ENCODE data around the gene TANC1. TPM values are rescaled to one million over a fixed set of nuclear protein-coding genes. Genes with fewer than 3 reads are reported as not detected.

The TANC1 gene
- total RNA-seq, 4 donors from 2014 or later: 20.6 to 64.8 (median 31.5) TPM

DNA sequence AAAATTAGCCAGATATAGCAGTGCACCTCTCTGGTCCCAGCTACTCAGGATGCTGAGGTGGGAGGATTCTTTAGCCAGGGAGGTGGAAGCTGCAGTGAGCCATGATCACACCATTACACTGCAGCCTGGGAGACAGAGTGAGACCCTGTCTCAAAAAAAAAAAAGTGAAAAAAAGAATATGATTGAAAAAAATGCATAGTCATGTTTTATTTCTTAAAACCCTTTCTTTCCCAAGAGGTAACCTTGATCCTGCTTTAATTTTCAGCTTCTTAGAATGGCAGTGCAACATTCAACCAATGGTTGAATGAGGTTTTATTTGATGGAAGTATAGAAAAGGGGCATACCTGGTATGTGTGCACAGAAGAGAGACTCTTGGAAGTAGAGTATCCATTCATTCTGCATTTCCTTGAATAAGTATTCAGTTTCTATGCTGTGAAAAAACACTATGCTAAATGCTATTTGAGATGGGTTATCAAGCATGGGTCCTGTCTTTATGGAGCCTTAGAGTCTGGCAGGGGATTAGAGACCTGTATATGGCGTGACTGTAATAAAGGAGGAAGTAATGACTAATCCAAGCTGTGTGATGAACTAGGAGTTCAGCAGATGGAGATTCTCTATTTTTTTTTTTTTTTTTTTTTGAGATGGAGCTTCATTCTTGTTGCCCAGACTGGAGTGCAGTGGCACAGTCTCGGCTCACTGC is 171.8 kb downstream of the TANC1 start:
- TF ChIP-seq, protein P1, sequence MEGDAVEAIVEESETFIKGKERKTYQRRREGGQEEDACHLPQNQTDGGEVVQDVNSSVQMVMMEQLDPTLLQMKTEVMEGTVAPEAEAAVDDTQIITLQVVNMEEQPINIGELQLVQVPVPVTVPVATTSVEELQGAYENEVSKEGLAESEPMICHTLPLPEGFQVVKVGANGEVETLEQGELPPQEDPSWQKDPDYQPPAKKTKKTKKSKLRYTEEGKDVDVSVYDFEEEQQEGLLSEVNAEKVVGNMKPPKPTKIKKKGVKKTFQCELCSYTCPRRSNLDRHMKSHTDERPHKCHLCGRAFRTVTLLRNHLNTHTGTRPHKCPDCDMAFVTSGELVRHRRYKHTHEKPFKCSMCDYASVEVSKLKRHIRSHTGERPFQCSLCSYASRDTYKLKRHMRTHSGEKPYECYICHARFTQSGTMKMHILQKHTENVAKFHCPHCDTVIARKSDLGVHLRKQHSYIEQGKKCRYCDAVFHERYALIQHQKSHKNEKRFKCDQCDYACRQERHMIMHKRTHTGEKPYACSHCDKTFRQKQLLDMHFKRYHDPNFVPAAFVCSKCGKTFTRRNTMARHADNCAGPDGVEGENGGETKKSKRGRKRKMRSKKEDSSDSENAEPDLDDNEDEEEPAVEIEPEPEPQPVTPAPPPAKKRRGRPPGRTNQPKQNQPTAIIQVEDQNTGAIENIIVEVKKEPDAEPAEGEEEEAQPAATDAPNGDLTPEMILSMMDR (IDR thresholded peaks at IDR 0.05; ENCODE audit: low read depth): no peak

DNA sequence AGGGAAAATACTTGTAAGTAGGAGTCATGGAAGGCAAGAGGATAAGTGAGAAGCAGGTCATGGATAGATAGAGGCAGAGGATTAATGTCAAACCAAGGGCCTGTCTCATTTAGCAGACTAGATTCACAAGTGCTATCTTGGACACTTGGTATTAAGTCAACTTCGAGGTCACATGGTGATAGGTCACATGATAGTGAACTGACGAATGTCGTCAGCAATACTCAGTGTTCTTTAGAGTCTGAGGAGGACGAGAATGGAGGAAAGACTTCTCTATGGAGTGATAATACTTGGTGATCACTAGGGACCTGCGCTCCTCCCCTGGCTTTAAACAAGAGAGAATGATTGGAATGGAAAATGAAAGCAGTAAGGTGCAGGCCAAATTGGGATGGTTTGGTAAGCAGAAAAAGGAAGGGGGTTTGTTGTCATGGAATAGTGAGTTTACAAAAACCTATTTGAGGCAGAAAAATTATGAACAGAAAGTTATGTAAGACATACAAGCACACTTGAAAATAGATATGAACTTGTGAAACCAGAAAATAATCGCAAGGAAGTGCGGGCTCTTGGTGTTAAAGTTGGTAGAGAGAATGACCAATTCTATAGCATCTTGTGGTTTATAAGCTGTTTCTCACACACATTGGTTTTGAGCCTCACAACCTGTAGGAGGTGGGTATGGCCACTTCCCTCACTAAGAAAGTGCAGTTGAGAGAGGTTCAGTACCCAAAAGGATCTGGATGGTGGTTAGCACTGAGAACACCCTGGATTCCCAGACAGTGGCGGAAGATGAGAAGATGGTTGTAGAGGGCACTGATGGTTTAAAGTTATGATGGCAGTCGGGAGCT is 176.6 kb downstream of the TANC1 start:
- TF ChIP-seq, protein P1 (IDR thresholded peaks at IDR 0.05; ENCODE audit: low read depth): no peak

DNA sequence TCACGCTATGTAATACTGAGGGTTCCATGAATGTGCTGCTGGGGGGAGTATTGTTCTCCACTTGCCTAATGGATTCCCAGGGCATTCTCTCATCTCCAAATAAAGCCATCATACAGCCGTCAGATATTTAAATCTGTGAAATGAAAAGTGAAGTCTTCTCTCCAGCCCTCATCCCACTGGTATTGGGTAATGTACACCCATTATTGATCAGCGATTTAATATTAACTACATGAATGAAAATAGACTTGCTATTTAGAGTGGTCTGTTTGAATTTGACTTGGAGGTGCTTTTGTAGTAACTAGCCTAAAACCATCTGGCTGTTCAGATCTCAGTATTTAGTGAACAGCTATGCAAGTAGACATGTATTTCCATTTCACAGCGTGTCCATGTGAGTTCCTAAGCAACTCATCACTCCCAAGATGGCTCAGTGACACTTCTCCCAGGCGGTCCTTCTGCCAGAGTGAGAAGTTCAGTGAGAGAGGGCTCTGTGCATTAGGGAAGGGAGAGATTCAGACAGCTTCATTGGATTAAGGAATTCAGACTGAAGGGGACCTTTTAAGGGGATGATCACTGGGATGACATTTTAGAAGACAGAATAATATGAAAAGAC is 177.4 kb downstream of the TANC1 start:
- TF ChIP-seq, protein P1 (IDR thresholded peaks at IDR 0.05; ENCODE audit: low read depth): no peak

DNA sequence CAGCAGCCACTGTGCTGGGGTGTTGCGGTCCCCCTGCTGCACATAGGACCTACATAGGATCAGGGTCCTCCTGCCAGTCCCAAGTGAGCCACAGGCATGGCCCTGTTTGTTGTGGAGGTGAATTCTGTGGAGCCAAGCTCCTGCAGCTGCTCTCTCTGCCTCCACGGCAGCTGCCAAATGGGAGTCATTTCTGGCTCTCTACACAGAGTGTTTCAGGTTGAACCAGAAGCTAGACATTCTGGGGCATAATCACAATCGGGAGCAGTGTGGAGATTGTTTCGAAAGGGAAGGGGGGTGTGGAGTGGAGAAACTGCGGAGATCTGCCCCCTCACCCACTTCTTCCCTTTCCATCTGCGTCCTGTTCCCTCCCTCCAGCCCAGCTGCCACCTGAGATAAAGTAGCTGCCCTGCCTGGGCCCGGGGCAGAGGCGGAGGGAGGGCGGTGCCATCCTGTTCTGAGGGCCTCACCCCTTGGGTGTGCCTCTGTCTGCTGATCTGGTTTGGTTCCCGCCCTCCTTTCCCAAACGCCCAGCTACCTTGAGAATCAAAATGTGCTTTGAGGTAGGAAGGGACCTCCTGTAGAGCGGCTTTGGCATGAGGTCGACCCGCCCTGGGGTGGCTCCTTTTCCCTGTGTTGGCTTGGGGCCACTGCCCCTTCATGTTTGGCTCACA is 178.7 kb downstream of the TANC1 start:
- TF ChIP-seq, protein P1 (IDR thresholded peaks at IDR 0.05; ENCODE audit: low read depth): no peak

DNA sequence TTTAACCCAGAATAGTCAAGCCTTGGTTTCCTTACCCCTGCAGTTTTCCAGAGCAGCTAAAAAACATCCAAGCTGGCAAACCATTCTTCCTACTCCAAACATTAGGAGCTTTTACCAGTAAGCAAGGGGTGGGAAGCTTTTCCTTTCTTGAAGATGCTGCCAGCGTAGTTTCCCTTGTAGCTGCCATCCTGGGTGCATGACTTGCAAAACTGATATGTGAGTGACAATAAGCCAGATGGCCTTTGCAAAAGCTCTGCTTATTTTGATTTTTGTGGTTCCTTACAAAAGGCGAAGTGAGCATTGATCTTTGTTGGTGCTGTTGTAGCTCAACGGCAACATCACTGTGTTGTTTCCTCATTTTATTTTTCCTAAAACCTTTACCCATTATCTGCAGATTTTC is 179.2 kb downstream of the TANC1 start:
- TF ChIP-seq, protein P1 (IDR thresholded peaks at IDR 0.05; ENCODE audit: low read depth): no peak

DNA sequence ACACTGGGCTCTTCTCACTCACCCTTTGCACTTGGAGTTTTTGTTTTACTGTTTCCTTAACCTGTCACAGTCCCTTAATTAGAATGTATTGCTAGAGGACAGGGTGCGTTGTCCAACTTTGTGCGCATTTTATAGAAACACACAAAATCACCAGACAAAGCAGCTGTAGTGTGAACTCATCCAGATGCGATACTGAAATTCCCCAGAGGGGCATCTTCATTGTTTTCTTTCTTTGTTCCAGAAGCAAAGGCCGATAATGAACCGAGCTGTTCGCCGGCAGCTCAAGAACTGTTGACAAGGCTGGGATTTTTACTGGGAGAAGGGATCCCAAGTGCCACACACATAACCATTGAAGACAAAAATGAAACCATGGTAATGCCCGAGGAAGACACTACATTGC is 180.5 kb downstream of the TANC1 start:
- TF ChIP-seq, protein P1 (IDR thresholded peaks at IDR 0.05; ENCODE audit: low read depth): no peak

Data from subcutaneous adipose tissue (tissue), 4 donors.